Naive thymus-derived CD4-positive, alpha-beta T cell (primary cell): ENCODE results near the gene NDUFB5. TPM values are rescaled to one million over a fixed set of nuclear protein-coding genes. Genes with fewer than 3 reads are reported as not detected.

Experiments
- ATAC-seq: fragments of 150-1000 bp; cut with Tn5 transposase; 2 replicates; pipeline ENCODE4 v1.10.0; 2021; ENCODE audit warnings: mild to moderate bottlenecking, moderate library complexity
- CTCF ChIA-PET: fragments of 350-600 bp; sonication (Branson Sonifier 250); formaldehyde crosslinking; loops from one replicate; lab custom pipeline; 2021; ENCODE audit warnings: antibody characterized with exemption; lab: Charles Lee
- POLR2A ChIA-PET: fragments of 350-600 bp; sonication (Branson Sonifier 250); formaldehyde crosslinking; loops from one replicate; lab custom pipeline; 2021; ENCODE audit warnings: antibody characterized with exemption, inconsistent platforms; lab: Charles Lee
- DNase-seq, 9 donors: peaks; one replicate each; pipeline versions ENCODE4 v3.0.0 to v3.0.0-alpha.2; 2020 to 2022; ENCODE audit warnings: mixed read lengths in 1 of 9
- H3K27ac ChIP-seq: one replicate; pipeline ENCODE4 v1.7.0; 2013; ENCODE audit warnings: mild to moderate bottlenecking, low read depth, low read length, moderate library complexity
- H3K27me3 ChIP-seq, 2 donors: one replicate each; pipeline ENCODE4 v1.7.0; 2013; ENCODE audit warnings: low read length in 2 of 2, mild to moderate bottlenecking in 2 of 2, moderate library complexity in 2 of 2; ENCODE audit not compliant: control insufficient read depth in 2 of 2, insufficient read depth in 2 of 2
- H3K36me3 ChIP-seq, 3 experiments: 1 replicate in 2 of 3; 2 replicates in 1 of 3; pipeline ENCODE4 v1.7.0; 2013; ENCODE audit warnings: low read length in 3 of 3, mild to moderate bottlenecking in 3 of 3, moderate library complexity in 1 of 3; ENCODE audit not compliant: insufficient read depth in 3 of 3, control insufficient read depth in 2 of 3
- H3K4me1 ChIP-seq, 2 donors: one replicate each; pipeline ENCODE4 v1.7.0; 2013; ENCODE audit warnings: low read length in 2 of 2, mild to moderate bottlenecking in 2 of 2, moderate library complexity in 1 of 2; ENCODE audit not compliant: control insufficient read depth in 2 of 2, insufficient read depth in 2 of 2
- H3K4me3 ChIP-seq: 2 replicates; pipeline ENCODE4 v1.7.0; 2013; ENCODE audit warnings: mild to moderate bottlenecking, low read length
- H3K9me3 ChIP-seq, 3 experiments: 1 replicate in 2 of 3; 2 replicates in 1 of 3; pipeline ENCODE4 v1.7.0; 2013; ENCODE audit warnings: low read length in 3 of 3; ENCODE audit not compliant: control insufficient read depth in 2 of 3
- H3K27ac Mint-ChIP-seq, 9 donors: one replicate each; pipeline ENCODE4 v1.8.0; 2020 to 2022; ENCODE audit warnings: mixed read lengths in 9 of 9, mild to moderate bottlenecking in 8 of 9, moderate library complexity in 5 of 9, inconsistent platforms in 2 of 9
- H3K27me3 Mint-ChIP-seq, 5 donors: one replicate each; pipeline ENCODE4 v1.8.0; 2021 to 2022; ENCODE audit warnings: mixed read lengths in 5 of 5, mild to moderate bottlenecking in 1 of 5
- H3K36me3 Mint-ChIP-seq, 5 donors: one replicate each; pipeline ENCODE4 v1.8.0; 2020 to 2022; ENCODE audit warnings: mixed read lengths in 5 of 5, mild to moderate bottlenecking in 3 of 5, inconsistent platforms in 1 of 5
- H3K4me1 Mint-ChIP-seq, 7 donors: one replicate each; pipeline ENCODE4 v1.8.0; 2020 to 2022; ENCODE audit warnings: mixed read lengths in 7 of 7, mild to moderate bottlenecking in 3 of 7, inconsistent platforms in 1 of 7
- H3K4me3 Mint-ChIP-seq, 10 donors: one replicate each; pipeline ENCODE4 v1.8.0; 2020 to 2022; ENCODE audit warnings: mild to moderate bottlenecking in 10 of 10, mixed read lengths in 10 of 10, moderate library complexity in 6 of 10, inconsistent platforms in 2 of 10
- H3K9me3 Mint-ChIP-seq, 11 donors: one replicate each; pipeline ENCODE4 v1.8.0; 2020 to 2022; ENCODE audit warnings: mixed read lengths in 11 of 11, mild to moderate bottlenecking in 4 of 11, inconsistent platforms in 1 of 11, moderate library complexity in 1 of 11
- intact Hi-C, 2 donors: fragments of 100-400 bp; cut with micrococcal nuclease; formaldehyde crosslinking; loops; one replicate each; pipeline ENCODE4 v1.15.1; 2023
- polyA plus RNA-seq, 2 donors: library from polyadenylated mRNA; unstranded; fragments of 300-500 nt; fragmentation: Illumina TruSeq; gene quantifications; one replicate each; pipeline ENCODE4 v1.2.3, GENCODE V29; 2021
- total RNA-seq, 6 experiments: library from RNA in 5 of 6; stranded (reverse) in 5 of 6; gene quantifications; 1 replicate in 5 of 6; 2 replicates in 1 of 6; pipeline ENCODE4 v1.2.3 and lab custom pipeline; 2021 to 2026

The NDUFB5 gene
- total and polyA plus RNA-seq, 7 experiments from 2014 or later, result 33.4 to 105 (median 62.8) TPM

DNA sequence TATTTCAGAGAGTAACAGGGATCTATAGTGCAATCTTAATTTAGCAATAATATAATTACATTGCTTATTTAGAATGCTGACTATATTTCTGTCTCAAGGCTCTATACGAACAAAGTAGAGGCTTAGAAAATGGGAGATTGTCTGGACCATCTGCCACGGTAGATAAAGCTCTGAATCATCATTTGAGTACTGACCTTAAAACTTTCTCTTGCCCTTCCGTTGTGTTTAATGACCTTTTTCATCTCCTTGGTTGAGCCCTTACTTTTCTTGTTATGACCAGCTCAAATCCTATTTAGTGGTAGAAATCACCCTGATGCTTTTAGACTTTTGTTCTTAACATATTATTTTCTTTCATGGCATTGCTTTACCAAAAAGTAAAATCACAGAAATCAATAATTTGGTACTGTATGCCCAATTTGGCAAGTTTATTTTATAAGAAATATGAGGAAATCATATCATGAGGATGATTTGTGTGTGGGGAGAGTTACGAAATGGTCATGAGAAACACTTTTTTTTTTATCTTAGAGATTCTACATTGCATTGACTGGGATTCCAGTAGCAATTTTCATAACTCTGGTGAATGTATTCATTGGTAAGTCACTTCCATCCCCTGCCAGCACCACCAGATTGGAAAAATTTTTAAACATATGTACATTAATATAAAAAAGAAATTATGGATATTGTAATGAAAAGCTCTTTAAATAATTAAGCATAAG lies 11.0 kb downstream of the NDUFB5 start:
- Histone ChIP-seq H3K9me3 (no peaks in the 10 kb centered on the region), H3K27me3 (no peaks in the 10 kb centered on the region), H3K4me1 (no peaks in the 10 kb centered on the region), H3K36me3 (peaks cover 0 to 17% (median 4%) of the 10 kb centered on the region in 3 experiments), H3K4me3 (no peak overlapping the region), H3K27ac (no peak overlapping the region)
- POLR2A ChIA-PET, result interaction anchor here (0.8 to 1.5 kb wide), 3 partner anchors 9 to 12 kb away, joined by 3 to 4 read pairs (median 3); partner anchors contain the start of genes MRPL47 and NDUFB5
- Mint-ChIP-seq H3K4me1 (peaks cover 2 to 16% (median 10%) of the 10 kb centered on the region in 7 donors), H3K27me3 (no peaks in the 10 kb centered on the region), H3K9me3 (no peaks in the 10 kb centered on the region), H3K36me3 (peaks cover 0 to 31% (median 27%) of the 10 kb centered on the region in 5 donors), H3K27ac (no peak overlapping the region), H3K4me3 (no peak overlapping the region)
- intact Hi-C loops, result no loop called here
- DNase-seq (no peak), ATAC-seq (no peak)
- CTCF ChIA-PET, result no interaction called here

DNA sequence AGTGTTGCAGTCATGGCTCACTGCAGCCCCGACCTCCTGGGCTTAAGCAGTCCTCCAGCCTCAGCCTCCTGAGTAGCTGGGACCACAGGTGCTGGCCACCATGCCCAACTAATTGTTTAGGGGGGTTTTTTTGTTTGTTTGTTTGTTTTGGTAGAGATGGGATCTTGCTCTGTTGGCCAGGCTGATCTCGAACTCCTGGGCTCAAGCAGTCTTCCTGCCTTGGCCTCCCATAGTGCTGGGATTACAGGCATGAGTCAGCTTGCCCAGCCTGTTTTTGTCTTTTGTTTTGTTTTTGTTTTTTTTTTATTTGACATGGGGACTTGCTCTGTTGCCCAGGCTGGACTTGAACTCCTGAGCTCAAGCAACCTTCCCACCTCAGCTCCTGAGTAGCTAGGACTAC lies 17.4 kb downstream of the NDUFB5 start:
- peaks cover 0 to 2% (median 0%) of the 10 kb centered on the region in 7 donors for H3K4me1 Mint-ChIP-seq
- no peak overlapping the region for H3K4me3 ChIP-seq
- H3K4me1 ChIP-seq, result no peaks in the 10 kb centered on the region
- H3K36me3 Mint-ChIP-seq, result peaks cover 3 to 53% (median 43%) of the 10 kb centered on the region in 5 donors
- no peak overlapping the region for H3K27ac ChIP-seq
- peak overlapping the region in 1 of 9 donors; percentile 14 for H3K27ac Mint-ChIP-seq
- intact Hi-C loops, result no loop called here
- ATAC-seq, result no peak
- no peaks in the 10 kb centered on the region for H3K27me3 ChIP-seq
- H3K27me3 Mint-ChIP-seq, result no peaks in the 10 kb centered on the region
- H3K9me3 Mint-ChIP-seq, result no peaks in the 10 kb centered on the region
- ChIA-PET POLR2A (no interaction called here), CTCF (interaction anchor here (0.7 kb wide), 1 partner anchor 28 kb away, joined by 3 read pairs; no protein-coding TSS in a partner anchor)
- H3K9me3 ChIP-seq, result no peaks in the 10 kb centered on the region
- no peak for DNase-seq
- peaks cover 3 to 49% (median 4%) of the 10 kb centered on the region in 3 experiments for H3K36me3 ChIP-seq
- no peak overlapping the region for H3K4me3 Mint-ChIP-seq

DNA sequence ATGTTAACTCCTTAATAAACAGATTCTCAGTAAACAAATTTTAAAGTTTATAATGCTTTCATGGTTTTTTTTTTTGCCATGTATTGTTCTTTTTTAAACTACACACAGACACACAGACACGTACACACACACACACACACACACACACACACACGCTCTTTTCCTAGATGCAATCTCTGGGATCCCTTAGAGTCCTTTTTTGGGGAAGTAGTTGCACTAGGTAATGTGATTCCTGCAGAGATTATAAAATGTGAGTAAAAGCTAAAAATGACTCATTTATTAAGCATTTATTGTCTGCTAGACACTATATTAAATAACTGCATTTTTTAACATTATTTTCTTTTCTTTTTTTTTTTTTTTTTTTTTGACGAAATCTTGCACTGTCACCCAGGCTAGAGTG lies 19.9 kb downstream of the NDUFB5 start:
- DNase-seq (no peak), ATAC-seq (no peak)
- H3K4me3 Mint-ChIP-seq, result no peak overlapping the region
- H3K27ac ChIP-seq, result no peak overlapping the region
- peaks cover 0 to 3% (median 0%) of the 10 kb centered on the region in 7 donors for H3K4me1 Mint-ChIP-seq
- peaks cover 0 to 33% (median 3%) of the 10 kb centered on the region in 3 experiments for H3K36me3 ChIP-seq
- H3K4me1 ChIP-seq, result no peaks in the 10 kb centered on the region
- no peak overlapping the region for H3K4me3 ChIP-seq
- no peak overlapping the region for H3K27ac Mint-ChIP-seq
- CTCF ChIA-PET, result no interaction called here
- intact Hi-C loops, result no loop called here
- H3K27me3 ChIP-seq, result no peaks in the 10 kb centered on the region
- H3K9me3 Mint-ChIP-seq, result no peaks in the 10 kb centered on the region
- POLR2A ChIA-PET, result no interaction called here
- no peaks in the 10 kb centered on the region for H3K27me3 Mint-ChIP-seq
- H3K9me3 ChIP-seq, result no peaks in the 10 kb centered on the region
- peaks cover 3 to 52% (median 38%) of the 10 kb centered on the region in 5 donors for H3K36me3 Mint-ChIP-seq

GRCh38 chr3:179630753-179631451 lies 26.3 kb downstream of the NDUFB5 start:
- DNase-seq, result no peak
- Histone ChIP-seq H3K4me3 (no peak overlapping the region), H3K27ac (no peak overlapping the region), H3K27me3 (no peaks in the 10 kb centered on the region), H3K9me3 (no peaks in the 10 kb centered on the region), H3K4me1 (no peaks in the 10 kb centered on the region), H3K36me3 (no peaks in the 10 kb centered on the region)
- intact Hi-C loops, result no loop called here
- no peak for ATAC-seq
- Mint-ChIP-seq H3K27ac (no peak overlapping the region), H3K9me3 (no peaks in the 10 kb centered on the region), H3K4me1 (peaks cover 0 to 1% (median 0%) of the 10 kb centered on the region in 7 donors), H3K36me3 (peaks cover 0 to 11% (median 9%) of the 10 kb centered on the region in 5 donors), H3K4me3 (no peak overlapping the region), H3K27me3 (no peaks in the 10 kb centered on the region)
- CTCF ChIA-PET, result no interaction called here
- POLR2A ChIA-PET, result interaction anchor here (1.4 kb wide), 1 partner anchor 12 kb away, joined by 3 read pairs; no protein-coding TSS in a partner anchor

DNA sequence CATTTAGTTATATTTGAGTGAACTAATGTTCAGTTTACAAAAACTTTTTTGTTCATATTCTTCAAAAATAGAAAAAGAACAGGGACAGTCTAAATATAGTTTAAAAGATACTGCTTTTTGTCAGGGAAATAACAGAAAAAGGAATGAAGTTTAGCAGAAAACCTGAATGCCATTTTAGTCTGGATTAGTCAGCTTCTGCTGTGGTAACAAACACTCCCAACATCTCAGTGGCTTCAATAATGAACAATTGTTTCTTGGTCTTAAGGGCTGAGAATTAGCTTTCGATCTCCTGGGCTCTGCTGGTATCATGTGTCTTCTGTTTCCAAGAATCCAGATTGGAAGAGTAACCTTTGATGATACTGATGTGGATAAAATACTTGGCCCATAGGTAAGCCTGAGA lies 35.9 kb downstream of the NDUFB5 start:
- CTCF ChIA-PET, result no interaction called here
- H3K27ac ChIP-seq, result no peak overlapping the region
- POLR2A ChIA-PET, result no interaction called here
- Mint-ChIP-seq H3K36me3 (peaks cover 0 to 4% (median 3%) of the 10 kb centered on the region in 5 donors), H3K27me3 (no peaks in the 10 kb centered on the region), H3K9me3 (peaks cover 0 to 5% (median 0%) of the 10 kb centered on the region in 11 donors), H3K4me1 (peaks cover 0 to 10% (median 0%) of the 10 kb centered on the region in 7 donors), H3K4me3 (no peak overlapping the region), H3K27ac (no peak overlapping the region)
- H3K36me3 ChIP-seq, result no peaks in the 10 kb centered on the region
- H3K27me3 ChIP-seq, result no peaks in the 10 kb centered on the region
- no peak overlapping the region for H3K4me3 ChIP-seq
- intact Hi-C loops, result no loop called here
- ATAC-seq, result no peak
- no peaks in the 10 kb centered on the region for H3K9me3 ChIP-seq
- no peak for DNase-seq
- H3K4me1 ChIP-seq, result no peaks in the 10 kb centered on the region

- CTCF ChIA-PET, result no interaction called here
- H3K27me3 Mint-ChIP-seq, result no peaks in the 10 kb centered on the region
- H3K36me3 Mint-ChIP-seq, result peaks cover 0 to 4% (median 3%) of the 10 kb centered on the region in 5 donors
- H3K4me3 ChIP-seq, result no peak overlapping the region
- no peak overlapping the region for H3K27ac ChIP-seq
- no peaks in the 10 kb centered on the region for H3K9me3 ChIP-seq
- POLR2A ChIA-PET, result no interaction called here
- H3K4me1 ChIP-seq, result no peaks in the 10 kb centered on the region
- DNase-seq, result no peak
- no peak overlapping the region for H3K4me3 Mint-ChIP-seq
- H3K9me3 Mint-ChIP-seq, result peaks cover 0 to 5% (median 0%) of the 10 kb centered on the region in 11 donors
- no peak overlapping the region for H3K27ac Mint-ChIP-seq
- intact Hi-C loops, result no loop called here
- H3K36me3 ChIP-seq, result no peaks in the 10 kb centered on the region
- no peak for ATAC-seq
- peaks cover 0 to 10% (median 0%) of the 10 kb centered on the region in 7 donors for H3K4me1 Mint-ChIP-seq
- H3K27me3 ChIP-seq, result no peaks in the 10 kb centered on the region
Observed at GRCh38 chr3:179642871-179643270, 38.3 kb downstream of the NDUFB5 start.
